Measurements from ENCODE around the gene CTNND2. TPM values are rescaled to one million over a fixed set of nuclear protein-coding genes. Genes with fewer than 3 reads are reported as not detected.

Gene CTNND2, protein sequence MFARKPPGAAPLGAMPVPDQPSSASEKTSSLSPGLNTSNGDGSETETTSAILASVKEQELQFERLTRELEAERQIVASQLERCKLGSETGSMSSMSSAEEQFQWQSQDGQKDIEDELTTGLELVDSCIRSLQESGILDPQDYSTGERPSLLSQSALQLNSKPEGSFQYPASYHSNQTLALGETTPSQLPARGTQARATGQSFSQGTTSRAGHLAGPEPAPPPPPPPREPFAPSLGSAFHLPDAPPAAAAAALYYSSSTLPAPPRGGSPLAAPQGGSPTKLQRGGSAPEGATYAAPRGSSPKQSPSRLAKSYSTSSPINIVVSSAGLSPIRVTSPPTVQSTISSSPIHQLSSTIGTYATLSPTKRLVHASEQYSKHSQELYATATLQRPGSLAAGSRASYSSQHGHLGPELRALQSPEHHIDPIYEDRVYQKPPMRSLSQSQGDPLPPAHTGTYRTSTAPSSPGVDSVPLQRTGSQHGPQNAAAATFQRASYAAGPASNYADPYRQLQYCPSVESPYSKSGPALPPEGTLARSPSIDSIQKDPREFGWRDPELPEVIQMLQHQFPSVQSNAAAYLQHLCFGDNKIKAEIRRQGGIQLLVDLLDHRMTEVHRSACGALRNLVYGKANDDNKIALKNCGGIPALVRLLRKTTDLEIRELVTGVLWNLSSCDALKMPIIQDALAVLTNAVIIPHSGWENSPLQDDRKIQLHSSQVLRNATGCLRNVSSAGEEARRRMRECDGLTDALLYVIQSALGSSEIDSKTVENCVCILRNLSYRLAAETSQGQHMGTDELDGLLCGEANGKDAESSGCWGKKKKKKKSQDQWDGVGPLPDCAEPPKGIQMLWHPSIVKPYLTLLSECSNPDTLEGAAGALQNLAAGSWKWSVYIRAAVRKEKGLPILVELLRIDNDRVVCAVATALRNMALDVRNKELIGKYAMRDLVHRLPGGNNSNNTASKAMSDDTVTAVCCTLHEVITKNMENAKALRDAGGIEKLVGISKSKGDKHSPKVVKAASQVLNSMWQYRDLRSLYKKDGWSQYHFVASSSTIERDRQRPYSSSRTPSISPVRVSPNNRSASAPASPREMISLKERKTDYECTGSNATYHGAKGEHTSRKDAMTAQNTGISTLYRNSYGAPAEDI (N-terminal part only)
- total RNA-seq = not detected

DNA sequence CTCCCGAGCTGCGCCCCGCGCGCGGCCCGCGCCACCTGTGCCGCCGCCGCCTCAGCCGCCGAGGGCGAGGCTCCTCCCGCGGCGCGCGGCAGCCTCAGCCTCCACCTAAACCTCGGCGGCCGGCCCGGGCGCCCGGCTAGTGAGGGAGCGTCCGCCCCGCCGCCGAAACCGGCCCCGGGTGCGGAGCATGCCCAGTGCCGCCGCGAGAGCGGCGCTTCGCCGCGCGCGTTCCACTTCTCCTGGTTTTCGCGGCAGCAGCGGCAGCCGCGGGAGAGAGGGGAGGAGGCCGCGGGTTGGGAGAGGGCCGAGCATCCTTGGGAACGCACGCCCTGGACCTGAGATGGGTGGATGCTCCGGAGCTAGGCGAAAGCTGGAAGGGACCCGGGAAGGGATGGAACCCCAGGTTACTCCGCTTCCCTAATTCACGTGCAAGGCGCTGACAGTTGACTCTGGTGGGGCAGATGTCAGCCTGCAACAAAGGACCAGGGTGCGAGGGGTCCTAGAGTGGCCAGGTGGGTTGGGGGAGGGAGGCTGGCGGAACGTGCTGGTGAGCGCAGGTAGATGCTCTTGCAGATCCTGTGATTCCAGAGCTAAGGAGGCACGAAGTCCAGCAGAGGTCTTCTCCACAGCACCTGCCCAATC lies at the start of gene CTNND2:
CTNND2 (minus strand) TSS at position 182 of the 642 bp plus-strand sequence. CDS start 593 bp downstream, outside the sequence.
- no peak within 1 kb of the TSS for H3K27ac Mint-ChIP-seq
- peaks cover 6 to 20% of the 10 kb centered on the region in 2 donors for H3K36me3 Mint-ChIP-seq
- DNase-seq (ENCODE audit: low spot score in 2 of 2) (no peak), ATAC-seq (peak in 1 of 2 donors; percentile 11)
- H3K9me3 Mint-ChIP-seq = no peaks in the 10 kb centered on the region

DNA sequence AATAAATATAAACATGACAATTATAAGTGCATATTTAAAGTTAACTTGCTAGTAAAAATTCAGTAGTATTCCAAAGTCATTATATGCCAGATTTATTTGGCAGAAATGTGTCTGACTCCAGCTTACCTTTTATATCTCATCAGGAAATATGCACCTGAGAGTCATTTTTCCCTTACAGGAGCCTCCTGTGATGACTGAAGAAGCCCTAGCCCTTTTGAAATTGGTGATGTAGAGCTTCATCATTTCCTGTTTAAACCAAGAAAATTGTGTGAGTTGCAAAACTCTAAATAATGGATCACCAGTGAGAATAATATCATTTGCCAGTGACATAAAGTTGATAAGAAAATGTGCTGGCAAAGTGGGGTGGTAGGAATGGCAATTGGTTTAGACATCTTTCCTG lies 42.1 kb upstream of the CTNND2 start:
- H3K27ac Mint-ChIP-seq = no peak overlapping the region
- H3K9me3 Mint-ChIP-seq = peaks cover 12 to 17% of the 10 kb centered on the region in 2 donors
- ATAC-seq (no peak), DNase-seq (ENCODE audit: low spot score in 2 of 2) (no peak)
- H3K36me3 Mint-ChIP-seq = no peaks in the 10 kb centered on the region

DNA sequence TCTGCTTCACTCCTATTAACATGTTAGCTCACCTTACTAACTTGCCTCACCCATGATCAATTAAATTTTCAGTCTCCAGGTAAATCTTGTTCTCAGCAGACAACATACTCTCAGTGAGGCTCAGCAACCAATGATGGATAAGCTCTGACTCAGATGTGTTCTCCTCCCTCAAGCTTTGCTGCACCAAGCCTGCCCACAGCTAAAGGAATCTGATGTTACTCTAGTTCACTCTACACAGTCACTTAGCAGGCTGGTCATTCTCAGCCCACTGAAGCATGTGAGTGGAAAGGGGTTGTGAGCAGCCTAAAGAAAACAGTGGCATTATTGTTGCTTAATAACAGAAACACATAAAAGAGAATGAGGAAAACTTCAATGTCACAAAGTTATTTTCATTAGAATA lies 37.3 kb upstream of the CTNND2 start:
- Mint-ChIP-seq H3K36me3 (no peaks in the 10 kb centered on the region), H3K9me3 (peaks cover 18 to 26% of the 10 kb centered on the region in 2 donors), H3K27ac (no peak overlapping the region)
- ATAC-seq = no peak
- DNase-seq (ENCODE audit: low spot score in 2 of 2) = no peak

DNA sequence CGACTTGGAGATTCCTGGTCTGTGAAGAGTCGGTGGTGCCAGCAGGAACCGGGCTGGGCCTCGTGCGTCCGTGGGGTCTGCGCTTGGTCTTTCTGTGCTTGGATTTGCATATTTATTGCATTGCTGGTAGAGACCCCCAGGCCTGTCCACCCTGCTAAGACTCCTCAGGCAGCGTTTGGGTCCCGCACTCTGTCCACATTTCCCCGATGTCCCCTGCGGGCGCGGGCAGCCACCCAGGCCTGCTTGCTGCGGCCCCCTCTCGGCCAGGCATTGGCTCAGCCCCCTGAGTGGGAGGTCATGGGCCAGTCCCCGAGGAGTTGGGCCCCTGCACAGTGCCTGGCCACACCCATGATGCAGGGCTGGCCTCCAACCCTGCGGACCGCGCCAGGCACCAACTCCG lies 27.4 kb upstream of the CTNND2 start:
- Mint-ChIP-seq H3K27ac (no peak overlapping the region), H3K36me3 (peaks cover 0 to 8% of the 10 kb centered on the region in 2 donors), H3K9me3 (peaks cover 18 to 20% of the 10 kb centered on the region in 2 donors)
- ATAC-seq = no peak
- no peak for DNase-seq (ENCODE audit: low spot score in 2 of 2)

- Mint-ChIP-seq H3K9me3 (peaks cover 13 to 25% of the 10 kb centered on the region in 2 donors), H3K36me3 (peaks cover 0 to 8% of the 10 kb centered on the region in 2 donors), H3K27ac (no peak overlapping the region)
- ATAC-seq = peak in 1 of 2 donors; percentile 47
- no peak for DNase-seq (ENCODE audit: low spot score in 2 of 2)
Measured at GRCh38 chr5:11928909-11929308, 24.7 kb upstream of the CTNND2 start.

- no peaks in the 10 kb centered on the region for H3K36me3 Mint-ChIP-seq
- no peak overlapping the region for H3K27ac Mint-ChIP-seq
- peaks cover 17 to 21% of the 10 kb centered on the region in 2 donors for H3K9me3 Mint-ChIP-seq
- DNase-seq (ENCODE audit: low spot score in 2 of 2) (no peak), ATAC-seq (no peak)
Measured at GRCh38 chr5:11925701-11926100, 21.5 kb upstream of the CTNND2 start.

- DNase-seq (ENCODE audit: low spot score in 2 of 2) (no peak), ATAC-seq (no peak)
- H3K27ac Mint-ChIP-seq = no peak overlapping the region
- H3K9me3 Mint-ChIP-seq = peaks cover 22 to 24% of the 10 kb centered on the region in 2 donors
- no peaks in the 10 kb centered on the region for H3K36me3 Mint-ChIP-seq
Measured at GRCh38 chr5:11922394-11922793, 18.1 kb upstream of the CTNND2 start.

GRCh38 chr5:11918463-11919045 lies 14.3 kb upstream of the CTNND2 start:
- peaks cover 15 to 23% of the 10 kb centered on the region in 2 donors for H3K9me3 Mint-ChIP-seq
- ATAC-seq = no peak
- no peak for DNase-seq (ENCODE audit: low spot score in 2 of 2)
- no peaks in the 10 kb centered on the region for H3K36me3 Mint-ChIP-seq
- no peak overlapping the region for H3K27ac Mint-ChIP-seq

GRCh38 chr5:11909471-11909870 lies 5.2 kb upstream of the CTNND2 start:
- DNase-seq (ENCODE audit: low spot score in 2 of 2) (no peak), ATAC-seq (no peak)
- no peaks in the 10 kb centered on the region for H3K9me3 Mint-ChIP-seq
- H3K27ac Mint-ChIP-seq = no peak overlapping the region
- H3K36me3 Mint-ChIP-seq = peaks cover 6 to 7% of the 10 kb centered on the region in 2 donors

- no peak overlapping the region for H3K27ac Mint-ChIP-seq
- H3K9me3 Mint-ChIP-seq = no peaks in the 10 kb centered on the region
- H3K36me3 Mint-ChIP-seq = peaks cover 6 to 20% of the 10 kb centered on the region in 2 donors
- no peak for ATAC-seq
- no peak for DNase-seq (ENCODE audit: low spot score in 2 of 2)
Measured at GRCh38 chr5:11906497-11906896, 2.3 kb upstream of the CTNND2 start.

GRCh38 chr5:11905206-11905605 lies 960 bp upstream of the CTNND2 start:
- H3K27ac Mint-ChIP-seq = no peak overlapping the region
- peaks cover 6 to 20% of the 10 kb centered on the region in 2 donors for H3K36me3 Mint-ChIP-seq
- H3K9me3 Mint-ChIP-seq = no peaks in the 10 kb centered on the region
- ATAC-seq = no peak
- DNase-seq (ENCODE audit: low spot score in 2 of 2) = no peak

DNA sequence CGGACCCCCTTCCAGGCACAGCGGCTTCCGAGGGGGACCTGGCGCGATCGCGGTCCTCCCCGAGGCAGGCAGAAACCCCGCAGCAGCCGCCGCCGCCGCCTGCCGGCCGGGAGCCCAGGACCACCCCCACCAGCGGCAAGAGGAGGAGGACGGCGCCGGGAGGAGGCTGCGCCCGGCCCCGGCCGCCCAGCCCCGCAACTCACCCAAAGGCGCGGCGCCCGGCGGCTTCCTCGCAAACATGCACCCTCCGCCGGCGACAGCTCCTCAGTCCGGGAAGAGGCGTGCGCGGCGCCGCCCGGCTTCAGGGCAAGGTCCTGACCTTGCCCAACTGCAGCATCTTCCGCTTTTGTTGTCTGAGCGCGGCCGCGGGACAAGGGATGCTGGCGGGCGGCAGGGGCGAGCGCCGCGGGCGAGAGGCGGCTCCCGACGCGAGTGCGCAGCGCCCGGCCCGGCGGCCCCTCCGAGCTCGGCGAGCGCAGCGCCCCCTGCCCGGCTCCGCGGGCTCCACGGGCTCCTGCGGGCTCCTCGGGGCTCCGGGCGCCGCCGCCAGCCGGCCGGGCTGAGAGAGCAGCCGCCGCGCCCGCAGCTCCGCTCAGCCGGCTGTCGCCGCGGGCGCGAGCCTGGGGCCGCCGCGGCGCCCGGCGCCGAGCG lies 507 bp downstream of the CTNND2 start:
- H3K9me3 Mint-ChIP-seq = no peaks in the 10 kb centered on the region
- peak in 1 of 2 donors; percentile 12 for DNase-seq (ENCODE audit: low spot score in 2 of 2)
- H3K36me3 Mint-ChIP-seq = peaks cover 6 to 20% of the 10 kb centered on the region in 2 donors
- ATAC-seq = peak in 1 of 2 donors; percentile 69
- H3K27ac Mint-ChIP-seq = no peak overlapping the region

DNA sequence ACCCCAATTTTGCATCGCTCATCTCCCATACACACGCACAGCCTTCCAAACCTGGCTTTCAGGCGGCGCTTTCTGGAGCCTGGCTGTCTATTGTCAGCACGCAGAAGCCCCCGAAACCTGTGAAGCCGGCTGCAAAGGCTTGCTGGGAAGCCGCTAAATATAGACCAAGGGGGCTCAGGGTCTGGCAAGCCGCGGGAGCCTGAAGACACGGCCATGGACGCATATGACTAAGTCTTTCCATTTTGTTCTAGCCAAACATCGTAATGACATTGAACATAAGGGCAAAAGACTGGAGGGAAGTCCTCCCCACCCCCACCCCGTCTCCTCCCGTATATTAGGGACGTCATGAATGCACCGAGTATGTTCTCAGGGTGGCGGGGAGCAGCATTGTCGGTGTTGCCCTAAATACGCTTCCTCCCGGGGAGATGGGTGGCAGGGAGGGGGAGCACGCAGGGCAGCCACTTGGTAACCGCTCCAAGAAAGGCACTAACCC lies 1.1 kb downstream of the CTNND2 start:
- no peaks in the 10 kb centered on the region for H3K9me3 Mint-ChIP-seq
- no peak overlapping the region for H3K27ac Mint-ChIP-seq
- no peak for DNase-seq (ENCODE audit: low spot score in 2 of 2)
- peaks cover 6 to 20% of the 10 kb centered on the region in 2 donors for H3K36me3 Mint-ChIP-seq
- no peak for ATAC-seq

DNA sequence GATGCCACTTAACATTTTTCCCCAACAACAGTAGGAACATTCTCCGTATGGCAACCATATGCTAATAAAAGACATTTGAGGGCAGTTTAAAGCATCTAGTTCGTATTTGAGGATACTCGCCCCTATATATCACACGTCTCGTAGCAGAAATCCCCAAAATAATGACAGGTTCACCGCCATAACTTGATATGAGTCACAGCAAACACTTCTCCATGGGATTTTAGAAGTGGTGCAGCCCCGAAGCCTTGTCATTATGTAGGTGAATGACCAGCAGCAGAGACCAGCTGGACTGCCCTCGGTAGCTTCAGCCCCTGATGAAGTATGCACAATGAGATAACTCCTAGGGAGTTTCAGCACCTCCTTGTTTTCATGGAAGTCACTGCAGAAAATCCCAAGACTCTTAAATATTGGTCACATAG lies 2.0 kb downstream of the CTNND2 start:
- Mint-ChIP-seq H3K27ac (no peak overlapping the region), H3K36me3 (peaks cover 6 to 20% of the 10 kb centered on the region in 2 donors), H3K9me3 (no peaks in the 10 kb centered on the region)
- ATAC-seq (no peak), DNase-seq (ENCODE audit: low spot score in 2 of 2) (no peak)

- no peak overlapping the region for H3K27ac Mint-ChIP-seq
- DNase-seq (ENCODE audit: low spot score in 2 of 2) (no peak), ATAC-seq (no peak)
- peaks cover 0 to 7% of the 10 kb centered on the region in 2 donors for H3K9me3 Mint-ChIP-seq
- H3K36me3 Mint-ChIP-seq = peaks cover 0 to 13% of the 10 kb centered on the region in 2 donors
Measured at GRCh38 chr5:11898787-11899186, 5.5 kb downstream of the CTNND2 start.
